WTC11 (cell line): ENCODE results near the gene EFCAB8. TPM values are rescaled to one million over a fixed set of nuclear protein-coding genes. Genes with fewer than 3 reads are reported as not detected.
A peak's percentile ranks its signal among the peaks of the same experiment; 100 is the strongest.
"Not testable (repeated sequence)": the region's sequence is repeated elsewhere in the genome, so short reads cannot be mapped to it uniquely, and the experiment has no call there.

Experiments used
- ATAC-seq: fragments of 200-7000 bp; cut with Tn5 transposase; 2 replicates; pipeline ENCODE4 v1.10.0; 2021; ENCODE audit warnings: mild to moderate bottlenecking, moderate library complexity
- CTCF ChIA-PET: fragments of 300-600 bp; sonication (Branson Sonifier 250); formaldehyde crosslinking; loops from one replicate; lab custom pipeline; 2021; ENCODE audit warnings: antibody characterized with exemption; lab: Charles Lee
- POLR2A ChIA-PET: fragments of 350-600 bp; sonication (Branson Sonifier 250); formaldehyde crosslinking; loops from one replicate; lab custom pipeline; 2021; ENCODE audit warnings: antibody characterized with exemption; lab: Charles Lee
- DNase-seq: peaks from one replicate; pipeline ENCODE4 v3.0.0; 2021; ENCODE audit warnings: low spot score
- H3K27ac Mint-ChIP-seq: 2 replicates; pipeline ENCODE4 v1.8.0; 2021; ENCODE audit warnings: mixed read lengths
- H3K27me3 Mint-ChIP-seq: 2 replicates; pipeline ENCODE4 v1.8.0; 2021; ENCODE audit warnings: low read depth, mild to moderate bottlenecking, moderate library complexity, mixed read lengths
- H3K36me3 Mint-ChIP-seq: 2 replicates; pipeline ENCODE4 v1.8.0; 2021; ENCODE audit warnings: mixed read lengths
- H3K4me1 Mint-ChIP-seq: 2 replicates; pipeline ENCODE4 v1.8.0; 2022; ENCODE audit warnings: mixed read lengths
- H3K4me3 Mint-ChIP-seq: 2 replicates; pipeline ENCODE4 v1.8.0; 2021; ENCODE audit warnings: mild to moderate bottlenecking, moderate library complexity, mixed read lengths
- H3K9me3 Mint-ChIP-seq: 2 replicates; pipeline ENCODE4 v1.8.0; 2021; ENCODE audit warnings: mixed read lengths
- CREB1 ChIP-seq: sonication (generic); formaldehyde crosslinking; IDR thresholded peaks from 2 replicates; pipeline ENCODE4 v1.8.0; 2023; ENCODE audit warnings: mild to moderate bottlenecking, missing genetic modification reagents
- GTF2I ChIP-seq: fragments of 250-450 bp; sonication (Bioruptor Pico); conservative IDR thresholded peaks from 2 replicates; pipeline ENCODE4 v1.4.0; 2021; ENCODE audit warnings: mild to moderate bottlenecking
- IRF2 ChIP-seq: sonication (generic); formaldehyde crosslinking; IDR thresholded peaks from 2 replicates; pipeline ENCODE4 v1.8.0; 2022; ENCODE audit warnings: low read depth, missing genetic modification reagents, borderline replicate concordance
- OVOL2 ChIP-seq: fragments of 250-450 bp; sonication (Bioruptor Pico); IDR thresholded peaks from 2 replicates; pipeline ENCODE4 v1.9.0; 2021; ENCODE audit warnings: mild to moderate bottlenecking, borderline replicate concordance
- PRRX2 ChIP-seq: fragments of 250-450 bp; sonication (Bioruptor Pico); IDR thresholded peaks from 2 replicates; pipeline ENCODE4 v1.8.0; 2021; ENCODE audit warnings: mild to moderate bottlenecking
- SMAD3 ChIP-seq: sonication (generic); formaldehyde crosslinking; IDR thresholded peaks from 2 replicates; pipeline ENCODE4 v1.8.0; 2022; ENCODE audit warnings: missing genetic modification reagents, mild to moderate bottlenecking, borderline replicate concordance
- TCF7 ChIP-seq: sonication (generic); formaldehyde crosslinking; IDR thresholded peaks from 2 replicates; pipeline ENCODE4 v1.8.0; 2022; ENCODE audit warnings: mild to moderate bottlenecking, low read depth, missing genetic modification reagents, moderate library complexity
- ZBTB21 ChIP-seq: sonication (generic); formaldehyde crosslinking; IDR thresholded peaks from 2 replicates; pipeline ENCODE4 v1.8.1; 2023; ENCODE audit warnings: mild to moderate bottlenecking, missing genetic modification reagents, borderline replicate concordance
- ZNF121 ChIP-seq: sonication (generic); formaldehyde crosslinking; IDR thresholded peaks from 2 replicates; pipeline ENCODE4 v1.8.0; 2023; ENCODE audit warnings: missing genetic modification reagents
- ZNF423 ChIP-seq: fragments of 250-450 bp; sonication (Bioruptor Pico); IDR thresholded peaks from 2 replicates; pipeline ENCODE4 v2.1.2; 2022; ENCODE audit warnings: mild to moderate bottlenecking, moderate library complexity
- total RNA-seq: library from RNA; stranded (reverse); gene quantifications from 3 replicates; pipeline ENCODE4 v1.2.3, GENCODE V29; 2021
- TF ChIP-seq, protein P1 (sequence below): fragments of 250-450 bp; sonication (Bioruptor Pico); IDR thresholded peaks from 2 replicates; pipeline ENCODE4 v2.1.2; 2022; ENCODE audit warnings: mild to moderate bottlenecking, moderate library complexity
- TF ChIP-seq, protein P2 (sequence below): fragments of 250-450 bp; sonication (Bioruptor Pico); IDR thresholded peaks from 2 replicates; pipeline ENCODE4 v1.9.0; 2021; ENCODE audit warnings: mild to moderate bottlenecking
- TF ChIP-seq, protein P3 (sequence below): fragments of 200-600 bp; IDR thresholded peaks from 2 replicates; pipeline ENCODE4 v1.8.0; 2022; ENCODE audit warnings: antibody characterized with exemption
- TF ChIP-seq, protein P4 (sequence below): fragments of 250-450 bp; sonication (Bioruptor Pico); conservative IDR thresholded peaks from 2 replicates; pipeline ENCODE4 v1.9.0; 2021; ENCODE audit warnings: mild to moderate bottlenecking
- TF ChIP-seq, protein P5 (sequence below): sonication (generic); formaldehyde crosslinking; IDR thresholded peaks from 2 replicates; pipeline ENCODE4 v1.8.0; 2023; ENCODE audit warnings: missing genetic modification reagents, mild to moderate bottlenecking, borderline replicate concordance

Gene EFCAB8
- total RNA-seq, 1 experiment from 2014 or later, result 0.17 TPM

DNA sequence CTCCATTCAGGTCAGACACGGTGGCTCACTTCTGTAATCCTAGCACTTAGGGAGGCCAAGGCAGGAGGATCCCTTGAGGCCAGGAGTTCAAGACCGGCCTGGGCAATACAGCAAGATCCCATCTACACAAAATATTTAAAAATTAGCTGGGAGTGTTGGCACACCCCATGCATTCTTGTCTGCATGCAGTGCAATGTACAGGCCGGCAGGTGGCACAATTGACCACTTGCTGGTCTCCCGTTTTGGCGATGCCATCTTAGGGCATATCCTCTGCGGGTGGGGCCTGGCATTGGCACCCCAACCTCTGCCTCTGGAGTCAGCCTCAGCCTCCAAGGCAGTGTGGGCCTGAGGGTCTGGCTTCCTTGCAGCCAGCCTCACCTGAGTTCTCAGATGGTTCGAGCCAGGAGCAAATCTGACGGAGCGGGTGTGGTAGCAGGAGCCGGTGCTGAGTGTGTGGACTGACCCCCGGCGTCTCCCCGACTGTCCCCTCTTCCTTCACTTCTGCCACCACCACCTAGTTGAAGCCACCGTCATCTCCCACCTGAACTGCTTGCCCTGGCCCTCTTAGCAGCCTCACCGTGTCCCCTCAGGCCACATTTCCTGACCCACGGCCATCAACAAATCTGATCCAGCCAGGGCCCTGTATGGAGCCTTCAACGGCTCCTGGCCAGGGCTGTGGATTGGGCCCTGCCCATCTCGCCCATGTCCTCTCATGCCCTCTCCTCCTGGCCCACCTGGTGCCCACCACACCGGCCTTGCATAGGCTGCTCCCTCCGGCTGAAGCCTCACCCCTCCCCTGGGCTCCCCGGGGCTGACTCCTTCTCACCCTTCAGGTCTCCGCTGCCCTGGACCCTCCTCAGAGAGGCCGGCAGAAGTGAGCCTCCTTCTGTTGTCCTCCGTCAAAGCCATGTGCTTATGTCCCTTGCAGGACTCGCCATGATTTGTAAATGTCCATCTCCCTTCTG lies 44.0 kb downstream of the EFCAB8 start:
- H3K36me3 Mint-ChIP-seq, result no peaks in the 10 kb centered on the region
- DNase-seq (peak; percentile 60), ATAC-seq (peak; percentile 78)
- H3K27ac Mint-ChIP-seq, result no peak overlapping the region
- POLR2A ChIA-PET, result no interaction called here
- H3K27me3 Mint-ChIP-seq, result no peaks in the 10 kb centered on the region
- no peaks in the 10 kb centered on the region for H3K9me3 Mint-ChIP-seq
- H3K4me1 Mint-ChIP-seq, result no peaks in the 10 kb centered on the region
- no peak overlapping the region for H3K4me3 Mint-ChIP-seq
- TF ChIP-seq ZNF423 (CRISPR knock-in tag) (no peak), CREB1 (no peak), OVOL2 (CRISPR knock-in tag) (no peak), ZNF121 (peak; percentile 99), ZBTB21 (no peak), IRF2 (CRISPR knock-in tag) (no peak), SMAD3 (CRISPR knock-in tag) (no peak), GTF2I (0 out of 2 replicates have a peak, but pooled peaks have one; percentile 8)
- TF ChIP-seq, protein P1, sequence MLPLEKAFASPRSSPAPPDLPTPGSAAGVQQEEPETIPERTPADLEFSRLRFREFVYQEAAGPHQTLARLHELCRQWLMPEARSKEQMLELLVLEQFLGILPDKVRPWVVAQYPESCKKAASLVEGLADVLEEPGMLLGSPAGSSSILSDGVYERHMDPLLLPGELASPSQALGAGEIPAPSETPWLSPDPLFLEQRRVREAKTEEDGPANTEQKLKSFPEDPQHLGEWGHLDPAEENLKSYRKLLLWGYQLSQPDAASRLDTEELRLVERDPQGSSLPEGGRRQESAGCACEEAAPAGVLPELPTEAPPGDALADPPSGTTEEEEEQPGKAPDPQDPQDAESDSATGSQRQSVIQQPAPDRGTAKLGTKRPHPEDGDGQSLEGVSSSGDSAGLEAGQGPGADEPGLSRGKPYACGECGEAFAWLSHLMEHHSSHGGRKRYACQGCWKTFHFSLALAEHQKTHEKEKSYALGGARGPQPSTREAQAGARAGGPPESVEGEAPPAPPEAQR (CRISPR knock-in tag), result no peak
- TF ChIP-seq, protein P2, sequence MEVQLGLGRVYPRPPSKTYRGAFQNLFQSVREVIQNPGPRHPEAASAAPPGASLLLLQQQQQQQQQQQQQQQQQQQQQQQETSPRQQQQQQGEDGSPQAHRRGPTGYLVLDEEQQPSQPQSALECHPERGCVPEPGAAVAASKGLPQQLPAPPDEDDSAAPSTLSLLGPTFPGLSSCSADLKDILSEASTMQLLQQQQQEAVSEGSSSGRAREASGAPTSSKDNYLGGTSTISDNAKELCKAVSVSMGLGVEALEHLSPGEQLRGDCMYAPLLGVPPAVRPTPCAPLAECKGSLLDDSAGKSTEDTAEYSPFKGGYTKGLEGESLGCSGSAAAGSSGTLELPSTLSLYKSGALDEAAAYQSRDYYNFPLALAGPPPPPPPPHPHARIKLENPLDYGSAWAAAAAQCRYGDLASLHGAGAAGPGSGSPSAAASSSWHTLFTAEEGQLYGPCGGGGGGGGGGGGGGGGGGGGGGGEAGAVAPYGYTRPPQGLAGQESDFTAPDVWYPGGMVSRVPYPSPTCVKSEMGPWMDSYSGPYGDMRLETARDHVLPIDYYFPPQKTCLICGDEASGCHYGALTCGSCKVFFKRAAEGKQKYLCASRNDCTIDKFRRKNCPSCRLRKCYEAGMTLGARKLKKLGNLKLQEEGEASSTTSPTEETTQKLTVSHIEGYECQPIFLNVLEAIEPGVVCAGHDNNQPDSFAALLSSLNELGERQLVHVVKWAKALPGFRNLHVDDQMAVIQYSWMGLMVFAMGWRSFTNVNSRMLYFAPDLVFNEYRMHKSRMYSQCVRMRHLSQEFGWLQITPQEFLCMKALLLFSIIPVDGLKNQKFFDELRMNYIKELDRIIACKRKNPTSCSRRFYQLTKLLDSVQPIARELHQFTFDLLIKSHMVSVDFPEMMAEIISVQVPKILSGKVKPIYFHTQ (CRISPR knock-in tag), result no peak
- TF ChIP-seq, protein P3, sequence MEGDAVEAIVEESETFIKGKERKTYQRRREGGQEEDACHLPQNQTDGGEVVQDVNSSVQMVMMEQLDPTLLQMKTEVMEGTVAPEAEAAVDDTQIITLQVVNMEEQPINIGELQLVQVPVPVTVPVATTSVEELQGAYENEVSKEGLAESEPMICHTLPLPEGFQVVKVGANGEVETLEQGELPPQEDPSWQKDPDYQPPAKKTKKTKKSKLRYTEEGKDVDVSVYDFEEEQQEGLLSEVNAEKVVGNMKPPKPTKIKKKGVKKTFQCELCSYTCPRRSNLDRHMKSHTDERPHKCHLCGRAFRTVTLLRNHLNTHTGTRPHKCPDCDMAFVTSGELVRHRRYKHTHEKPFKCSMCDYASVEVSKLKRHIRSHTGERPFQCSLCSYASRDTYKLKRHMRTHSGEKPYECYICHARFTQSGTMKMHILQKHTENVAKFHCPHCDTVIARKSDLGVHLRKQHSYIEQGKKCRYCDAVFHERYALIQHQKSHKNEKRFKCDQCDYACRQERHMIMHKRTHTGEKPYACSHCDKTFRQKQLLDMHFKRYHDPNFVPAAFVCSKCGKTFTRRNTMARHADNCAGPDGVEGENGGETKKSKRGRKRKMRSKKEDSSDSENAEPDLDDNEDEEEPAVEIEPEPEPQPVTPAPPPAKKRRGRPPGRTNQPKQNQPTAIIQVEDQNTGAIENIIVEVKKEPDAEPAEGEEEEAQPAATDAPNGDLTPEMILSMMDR, result peak; percentile 89
- TF ChIP-seq, protein P4, sequence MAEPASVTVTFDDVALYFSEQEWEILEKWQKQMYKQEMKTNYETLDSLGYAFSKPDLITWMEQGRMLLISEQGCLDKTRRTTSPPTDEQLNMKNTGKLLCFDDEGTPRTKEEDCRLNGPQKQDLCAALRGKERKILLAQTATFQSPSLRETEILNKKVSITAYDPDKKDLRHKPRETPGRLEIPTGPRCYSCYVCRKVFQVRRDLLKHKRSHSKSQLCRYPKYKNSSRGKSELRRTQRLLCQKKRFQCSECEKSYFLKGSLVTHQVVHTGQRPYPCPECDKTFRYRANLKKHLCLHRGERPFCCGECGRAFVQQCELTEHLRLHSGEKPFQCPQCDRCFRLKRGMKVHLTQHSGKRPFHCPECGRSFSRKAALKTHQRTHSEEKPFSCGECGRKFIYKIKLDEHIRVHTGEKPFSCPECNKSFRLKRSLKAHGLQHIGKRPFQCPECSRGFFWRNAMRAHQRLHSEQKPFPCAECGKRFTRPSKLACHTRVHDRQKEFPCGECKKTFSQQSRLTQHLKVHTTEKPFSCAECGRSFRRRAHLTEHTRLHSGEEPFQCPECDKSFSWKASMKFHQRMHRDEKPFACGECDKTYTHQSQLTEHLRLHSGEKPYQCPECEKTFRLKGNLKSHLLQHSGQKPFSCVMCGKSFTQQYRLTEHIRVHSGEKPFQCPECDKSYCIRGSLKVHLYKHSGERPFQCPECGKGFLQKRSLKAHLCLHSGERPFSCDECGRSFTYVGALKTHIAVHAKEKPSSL (CRISPR knock-in tag), result no peak
- CTCF ChIA-PET, result interaction anchor here (0.6 to 2.0 kb wide), 32 partner anchors 9 to 1346 kb away, joined by 3 to 13 read pairs (median 4); partner anchors contain the start of genes BPIFB3, C20orf203 and SUN5

DNA sequence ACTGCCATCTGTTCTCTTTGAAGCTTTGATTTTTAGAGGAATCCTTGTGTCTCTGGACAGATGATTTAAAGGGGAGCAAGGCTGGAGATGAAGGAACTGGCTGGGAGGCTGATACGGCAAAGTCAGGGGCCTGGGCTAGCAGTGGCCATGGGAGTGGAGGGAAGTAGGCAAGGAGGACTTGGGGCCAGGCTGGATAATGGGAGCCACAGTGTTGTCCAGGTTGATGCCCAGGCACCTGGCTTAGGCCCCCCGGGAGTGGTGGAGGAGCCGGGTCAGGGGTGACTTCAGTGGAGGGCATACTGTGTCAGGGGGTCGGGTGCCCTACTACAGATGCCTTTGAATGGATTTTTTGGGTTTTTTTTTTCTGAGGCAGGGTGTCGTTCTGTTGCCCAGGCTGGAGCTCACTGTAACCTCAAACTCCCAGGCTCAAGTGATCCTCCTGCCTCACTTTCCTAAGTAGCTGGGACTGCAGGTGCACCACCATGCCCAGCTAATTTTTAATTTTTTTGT lies 45.0 kb downstream of the EFCAB8 start:
- H3K9me3 Mint-ChIP-seq, result no peaks in the 10 kb centered on the region
- ATAC-seq (no peak), DNase-seq (no peak)
- no peaks in the 10 kb centered on the region for H3K36me3 Mint-ChIP-seq
- H3K27ac Mint-ChIP-seq, result no peak overlapping the region
- no peaks in the 10 kb centered on the region for H3K4me1 Mint-ChIP-seq
- ChIA-PET CTCF (interaction anchor here (0.6 to 3.1 kb wide), 6 partner anchors 19 to 333 kb away, joined by 3 to 11 read pairs (median 4); no protein-coding TSS in a partner anchor), POLR2A (no interaction called here)
- TF ChIP-seq TCF7 (CRISPR knock-in tag), result no peak
- no peak for TF ChIP-seq PRRX2
- TF ChIP-seq, protein P5, sequence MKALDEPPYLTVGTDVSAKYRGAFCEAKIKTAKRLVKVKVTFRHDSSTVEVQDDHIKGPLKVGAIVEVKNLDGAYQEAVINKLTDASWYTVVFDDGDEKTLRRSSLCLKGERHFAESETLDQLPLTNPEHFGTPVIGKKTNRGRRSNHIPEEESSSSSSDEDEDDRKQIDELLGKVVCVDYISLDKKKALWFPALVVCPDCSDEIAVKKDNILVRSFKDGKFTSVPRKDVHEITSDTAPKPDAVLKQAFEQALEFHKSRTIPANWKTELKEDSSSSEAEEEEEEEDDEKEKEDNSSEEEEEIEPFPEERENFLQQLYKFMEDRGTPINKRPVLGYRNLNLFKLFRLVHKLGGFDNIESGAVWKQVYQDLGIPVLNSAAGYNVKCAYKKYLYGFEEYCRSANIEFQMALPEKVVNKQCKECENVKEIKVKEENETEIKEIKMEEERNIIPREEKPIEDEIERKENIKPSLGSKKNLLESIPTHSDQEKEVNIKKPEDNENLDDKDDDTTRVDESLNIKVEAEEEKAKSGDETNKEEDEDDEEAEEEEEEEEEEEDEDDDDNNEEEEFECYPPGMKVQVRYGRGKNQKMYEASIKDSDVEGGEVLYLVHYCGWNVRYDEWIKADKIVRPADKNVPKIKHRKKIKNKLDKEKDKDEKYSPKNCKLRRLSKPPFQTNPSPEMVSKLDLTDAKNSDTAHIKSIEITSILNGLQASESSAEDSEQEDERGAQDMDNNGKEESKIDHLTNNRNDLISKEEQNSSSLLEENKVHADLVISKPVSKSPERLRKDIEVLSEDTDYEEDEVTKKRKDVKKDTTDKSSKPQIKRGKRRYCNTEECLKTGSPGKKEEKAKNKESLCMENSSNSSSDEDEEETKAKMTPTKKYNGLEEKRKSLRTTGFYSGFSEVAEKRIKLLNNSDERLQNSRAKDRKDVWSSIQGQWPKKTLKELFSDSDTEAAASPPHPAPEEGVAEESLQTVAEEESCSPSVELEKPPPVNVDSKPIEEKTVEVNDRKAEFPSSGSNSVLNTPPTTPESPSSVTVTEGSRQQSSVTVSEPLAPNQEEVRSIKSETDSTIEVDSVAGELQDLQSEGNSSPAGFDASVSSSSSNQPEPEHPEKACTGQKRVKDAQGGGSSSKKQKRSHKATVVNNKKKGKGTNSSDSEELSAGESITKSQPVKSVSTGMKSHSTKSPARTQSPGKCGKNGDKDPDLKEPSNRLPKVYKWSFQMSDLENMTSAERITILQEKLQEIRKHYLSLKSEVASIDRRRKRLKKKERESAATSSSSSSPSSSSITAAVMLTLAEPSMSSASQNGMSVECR (CRISPR knock-in tag), result no peak
- no peak overlapping the region for H3K4me3 Mint-ChIP-seq
- H3K27me3 Mint-ChIP-seq, result no peaks in the 10 kb centered on the region

DNA sequence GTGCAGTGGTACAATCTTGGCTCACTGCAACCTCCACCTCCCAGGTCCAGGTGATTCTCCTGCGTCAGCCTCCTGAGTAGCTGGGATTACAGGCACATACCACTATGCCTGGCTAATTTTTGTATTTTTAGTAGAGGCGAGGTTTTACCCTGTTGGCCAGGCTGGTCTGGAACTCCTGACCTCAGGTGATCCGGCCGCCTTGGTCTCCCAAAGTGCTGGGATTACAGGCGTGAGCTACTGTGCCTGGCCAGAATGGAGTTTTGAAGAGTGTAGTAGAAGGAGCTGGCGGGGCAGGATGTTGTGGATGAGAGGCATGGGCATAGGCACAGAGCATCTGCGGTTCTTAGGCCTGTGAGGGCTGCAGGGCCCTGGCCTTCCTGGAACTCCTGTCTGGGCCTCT lies 46.0 kb downstream of the EFCAB8 start:
- H3K27ac Mint-ChIP-seq, ATAC-seq: not testable (repeated sequence)

More for the DNA sequence above, 46.0 kb downstream of the EFCAB8 start:
- H3K36me3 Mint-ChIP-seq, H3K9me3 Mint-ChIP-seq, H3K27me3 Mint-ChIP-seq, POLR2A ChIA-PET, H3K4me1 Mint-ChIP-seq, H3K4me3 Mint-ChIP-seq, DNase-seq: not testable (repeated sequence)
- CTCF ChIA-PET, result interaction anchor here (0.6 to 3.1 kb wide), 6 partner anchors 11 to 332 kb away, joined by 3 to 11 read pairs (median 4); partner anchors contain the start of gene C20orf203
